ENCODE data around the gene DNAH2.
"Not testable (repeated sequence)": the region's sequence is repeated elsewhere in the genome, so short reads cannot be mapped to it uniquely, and the experiment has no call there.

The DNAH2 gene

DNA sequence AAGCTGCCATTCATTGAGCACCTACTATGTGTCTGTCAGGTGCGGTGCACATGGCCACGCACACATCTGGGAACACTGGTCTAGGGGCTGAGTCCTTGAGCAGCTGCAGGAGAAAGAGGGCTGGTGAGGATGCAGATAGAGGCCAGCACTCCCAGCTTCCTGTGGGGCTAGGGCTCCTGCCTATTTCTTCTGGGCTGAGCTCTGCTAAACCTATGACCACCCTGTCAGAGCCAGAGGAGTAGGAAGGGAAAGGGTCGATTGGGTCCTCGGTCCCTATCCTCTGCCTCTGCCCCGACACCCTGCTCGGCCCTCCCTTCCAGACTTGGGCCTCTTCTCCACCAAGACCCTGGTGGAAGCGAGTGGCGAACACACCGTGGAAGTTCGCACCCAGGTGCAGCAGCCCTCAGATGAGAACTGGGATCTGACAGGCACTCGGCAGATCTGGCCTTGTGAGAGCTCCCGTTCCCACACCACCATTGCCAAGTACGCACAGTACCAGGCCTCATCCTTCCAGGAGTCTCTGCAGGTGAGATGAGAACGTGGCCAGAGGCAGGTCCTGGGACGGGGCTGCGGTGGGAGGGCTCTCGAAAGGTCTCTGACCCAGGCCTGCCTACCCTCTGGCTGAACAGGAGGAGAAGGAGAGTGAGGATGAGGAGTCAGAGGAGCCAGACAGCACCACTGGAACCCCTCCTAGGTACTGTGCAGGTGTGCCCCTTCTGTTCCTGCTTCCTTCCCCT, 133.3 kb downstream of the DNAH2 start:
- no peak for DNase-seq (ENCODE audit: low read depth)

DNA sequence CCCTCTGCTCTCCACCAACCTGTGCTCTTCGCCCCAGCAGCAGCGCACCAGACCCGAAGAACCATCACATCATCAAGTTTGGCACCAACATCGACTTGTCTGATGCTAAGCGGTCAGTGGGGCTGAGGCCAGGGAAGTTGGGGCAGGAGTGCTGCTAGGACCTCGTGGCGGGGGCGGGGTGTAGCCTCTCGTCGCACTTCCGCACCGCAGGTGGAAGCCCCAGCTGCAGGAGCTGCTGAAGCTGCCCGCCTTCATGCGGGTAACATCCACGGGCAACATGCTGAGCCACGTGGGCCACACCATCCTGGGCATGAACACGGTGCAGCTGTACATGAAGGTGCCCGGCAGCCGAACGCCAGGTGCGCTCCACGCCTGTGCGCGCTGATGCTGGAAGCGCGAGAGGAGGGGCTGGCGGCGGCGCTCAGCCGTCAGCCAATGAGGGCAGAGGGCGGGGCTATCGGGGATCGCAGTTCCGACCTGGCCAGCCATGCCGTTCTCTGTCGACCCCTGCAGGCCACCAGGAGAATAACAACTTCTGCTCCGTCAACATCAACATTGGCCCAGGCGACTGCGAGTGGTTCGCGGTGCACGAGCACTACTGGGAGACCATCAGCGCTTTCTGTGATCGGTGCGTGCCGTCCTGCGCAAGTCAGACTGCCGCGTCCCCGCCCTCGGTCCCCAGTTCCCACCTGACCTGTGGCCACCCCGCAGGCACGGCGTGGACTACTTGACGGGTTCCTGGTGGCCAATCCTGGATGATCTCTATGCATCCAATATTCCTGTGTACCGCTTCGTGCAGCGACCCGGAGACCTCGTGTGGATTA, 134.1 kb downstream of the DNAH2 start:
- DNase-seq (ENCODE audit: low read depth) = peak; percentile 91

DNA sequence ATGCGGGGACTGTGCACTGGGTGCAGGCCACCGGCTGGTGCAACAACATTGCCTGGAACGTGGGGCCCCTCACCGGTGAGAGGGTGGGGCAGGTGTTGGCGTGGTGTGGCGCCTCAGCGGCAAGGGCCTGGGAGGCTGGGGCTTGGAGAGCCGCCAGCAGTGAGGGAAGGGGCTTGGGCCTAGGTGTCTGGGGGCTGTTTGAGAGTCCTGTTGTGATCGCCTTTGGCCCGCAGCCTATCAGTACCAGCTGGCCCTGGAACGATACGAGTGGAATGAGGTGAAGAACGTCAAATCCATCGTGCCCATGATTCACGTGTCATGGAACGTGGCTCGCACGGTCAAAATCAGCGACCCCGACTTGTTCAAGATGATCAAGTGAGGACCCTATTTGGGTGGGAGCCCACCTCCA, 134.7 kb downstream of the DNAH2 start:
- DNase-seq (ENCODE audit: low read depth) = no peak

DNA sequence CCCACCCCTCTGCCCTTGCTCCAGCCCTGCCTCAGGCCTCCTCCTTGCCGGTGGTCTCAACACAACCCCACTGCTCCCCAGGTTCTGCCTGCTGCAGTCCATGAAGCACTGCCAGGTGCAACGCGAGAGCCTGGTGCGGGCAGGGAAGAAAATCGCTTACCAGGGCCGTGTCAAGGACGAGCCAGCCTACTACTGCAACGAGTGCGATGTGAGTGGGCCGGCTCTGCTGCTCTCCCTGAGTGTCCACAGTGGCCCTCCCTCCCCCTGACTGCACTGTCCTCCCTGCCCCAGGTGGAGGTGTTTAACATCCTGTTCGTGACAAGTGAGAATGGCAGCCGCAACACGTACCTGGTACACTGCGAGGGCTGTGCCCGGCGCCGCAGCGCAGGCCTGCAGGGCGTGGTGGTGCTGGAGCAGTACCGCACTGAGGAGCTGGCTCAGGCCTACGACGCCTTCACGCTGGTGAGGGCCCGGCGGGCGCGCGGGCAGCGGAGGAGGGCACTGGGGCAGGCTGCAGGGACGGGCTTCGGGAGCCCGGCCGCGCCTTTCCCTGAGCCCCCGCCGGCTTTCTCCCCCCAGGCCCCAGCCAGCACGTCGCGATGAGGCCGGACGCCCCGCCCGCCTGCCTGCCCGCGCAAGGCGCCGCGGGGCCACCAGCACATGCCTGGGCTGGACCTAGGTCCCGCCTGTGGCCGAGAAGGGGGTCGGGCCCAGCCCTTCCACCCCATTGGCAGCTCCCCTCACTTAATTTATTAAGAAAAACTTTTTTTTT, 135.6 kb downstream of the DNAH2 start:
- no peak for DNase-seq (ENCODE audit: low read depth)

DNA sequence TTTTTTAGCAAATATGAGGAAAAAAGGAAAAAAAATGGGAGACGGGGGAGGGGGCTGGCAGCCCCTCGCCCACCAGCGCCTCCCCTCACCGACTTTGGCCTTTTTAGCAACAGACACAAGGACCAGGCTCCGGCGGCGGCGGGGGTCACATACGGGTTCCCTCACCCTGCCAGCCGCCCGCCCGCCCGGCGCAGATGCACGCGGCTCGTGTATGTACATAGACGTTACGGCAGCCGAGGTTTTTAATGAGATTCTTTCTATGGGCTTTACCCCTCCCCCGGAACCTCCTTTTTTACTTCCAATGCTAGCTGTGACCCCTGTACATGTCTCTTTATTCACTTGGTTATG, 136.1 kb downstream of the DNAH2 start:
- DNase-seq (ENCODE audit: low read depth) = no peak

DNA sequence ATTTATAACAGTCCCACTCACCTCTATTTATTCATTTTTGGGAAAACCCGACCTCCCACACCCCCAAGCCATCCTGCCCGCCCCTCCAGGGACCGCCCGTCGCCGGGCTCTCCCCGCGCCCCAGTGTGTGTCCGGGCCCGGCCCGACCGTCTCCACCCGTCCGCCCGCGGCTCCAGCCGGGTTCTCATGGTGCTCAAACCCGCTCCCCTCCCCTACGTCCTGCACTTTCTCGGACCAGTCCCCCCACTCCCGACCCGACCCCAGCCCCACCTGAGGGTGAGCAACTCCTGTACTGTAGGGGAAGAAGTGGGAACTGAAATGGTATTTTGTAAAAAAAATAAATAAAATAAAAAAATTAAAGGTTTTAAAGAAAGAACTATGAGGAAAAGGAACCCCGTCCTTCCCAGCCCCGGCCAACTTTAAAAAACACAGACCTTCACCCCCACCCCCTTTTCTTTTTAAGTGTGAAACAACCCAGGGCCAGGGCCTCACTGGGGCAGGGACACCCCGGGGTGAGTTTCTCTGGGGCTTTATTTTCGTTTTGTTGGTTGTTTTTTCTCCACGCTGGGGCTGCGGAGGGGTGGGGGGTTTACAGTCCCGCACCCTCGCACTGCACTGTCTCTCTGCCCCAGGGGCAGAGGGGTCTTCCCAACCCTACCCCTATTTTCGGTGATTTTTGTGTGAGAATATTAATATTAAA, 136.7 kb downstream of the DNAH2 start:
- no peak for DNase-seq (ENCODE audit: low read depth)

DNA sequence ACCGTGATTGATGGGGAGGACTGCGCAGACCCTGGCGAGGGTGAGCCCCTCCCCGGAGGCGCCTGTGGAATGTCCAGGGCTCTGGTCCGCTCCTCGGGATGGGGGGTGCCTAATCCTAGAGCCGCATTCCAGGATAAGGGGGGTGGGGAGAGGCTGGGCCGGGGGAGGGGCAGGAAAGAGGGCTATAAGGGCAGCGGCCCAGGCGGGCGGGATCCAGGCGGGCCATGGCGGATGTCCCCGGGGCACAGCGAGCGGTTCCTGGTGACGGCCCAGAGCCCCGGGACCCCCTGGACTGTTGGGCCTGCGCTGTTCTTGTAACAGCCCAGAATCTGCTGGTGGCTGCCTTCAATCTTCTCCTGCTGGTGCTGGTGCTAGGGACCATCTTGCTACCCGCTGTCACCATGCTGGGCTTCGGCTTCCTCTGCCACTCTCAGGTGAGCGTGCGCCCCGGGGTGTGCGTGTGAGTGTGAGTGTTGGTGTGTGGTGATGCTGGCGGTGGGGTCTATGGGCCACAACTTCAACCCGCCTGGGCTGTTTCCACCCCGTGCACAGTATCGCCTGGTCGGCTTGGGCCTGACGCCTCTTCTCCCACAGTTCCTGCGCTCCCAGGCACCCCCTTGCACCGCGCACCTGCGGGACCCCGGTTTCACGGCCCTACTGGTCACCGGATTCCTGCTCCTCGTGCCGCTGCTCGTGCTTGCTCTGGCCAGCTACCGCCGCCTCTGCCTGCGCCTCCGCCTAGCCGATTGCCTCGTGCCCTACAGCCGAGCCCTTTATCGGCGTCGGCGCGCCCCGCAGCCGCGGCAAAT, 137.5 kb downstream of the DNAH2 start, which contains the start of gene TMEM88:
TMEM88 (plus strand) TSS at position 216 of the 809 bp plus-strand sequence; CDS start at position 225, 9 bp downstream.
- no peak for DNase-seq (ENCODE audit: low read depth)

DNA sequence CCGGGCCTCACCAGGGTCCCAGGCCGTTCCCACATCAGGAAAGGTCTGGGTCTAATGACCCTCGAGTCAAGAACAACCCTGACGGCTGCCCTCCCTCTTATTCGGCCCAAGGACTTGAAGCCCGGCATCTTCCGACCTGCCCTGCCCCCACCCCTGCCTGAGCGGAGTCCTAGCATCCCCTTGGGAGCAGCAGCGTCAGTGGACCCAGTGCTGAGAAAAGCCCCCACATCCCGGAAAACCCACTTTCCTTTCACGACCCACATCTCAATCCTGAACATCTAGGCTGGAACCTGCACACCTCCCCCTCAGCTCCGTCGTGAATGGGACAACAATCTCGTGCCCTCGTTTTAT, 138.1 kb downstream of the DNAH2 start:
- DNase-seq (ENCODE audit: low read depth) = no peak

DNA sequence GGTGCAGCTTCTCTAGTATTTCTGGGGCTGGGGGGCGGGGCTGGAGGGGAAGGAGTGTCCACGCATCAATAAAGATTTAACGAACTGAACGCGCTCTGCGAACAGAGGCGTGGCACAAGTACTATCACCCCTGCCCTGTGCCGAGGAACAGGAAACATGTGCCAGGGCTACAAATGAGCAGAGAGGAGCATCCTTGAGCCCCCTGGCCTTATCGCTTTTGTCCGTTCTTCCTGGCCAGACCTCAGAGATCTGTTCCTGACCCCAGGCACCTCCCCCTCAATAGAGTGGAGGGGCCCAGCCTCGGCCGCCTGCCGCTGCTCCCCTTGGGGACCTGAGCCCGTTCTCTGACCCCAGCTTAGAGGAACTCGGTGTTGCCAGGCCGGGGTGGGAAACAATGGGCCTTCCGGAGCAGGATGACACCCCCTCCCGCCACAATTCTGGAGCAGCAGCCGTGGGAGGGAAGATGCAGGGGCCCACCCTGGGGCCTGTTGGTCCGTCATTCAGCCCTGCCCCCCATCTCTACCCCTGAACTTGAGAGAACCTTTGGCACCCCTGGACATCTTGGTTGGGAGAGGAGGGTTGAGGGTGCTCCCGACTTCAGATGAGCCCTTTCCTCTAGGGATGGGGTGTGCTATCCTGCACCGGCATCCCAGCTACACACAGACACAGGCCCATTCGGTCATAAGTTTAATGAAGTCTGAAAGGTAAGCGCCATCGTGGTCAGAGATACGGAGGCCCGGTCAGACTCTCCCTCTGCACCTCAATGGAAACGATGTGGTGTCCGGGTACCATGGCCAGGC, 138.7 kb downstream of the DNAH2 start:
- peak; percentile 22 for DNase-seq (ENCODE audit: low read depth)

DNA sequence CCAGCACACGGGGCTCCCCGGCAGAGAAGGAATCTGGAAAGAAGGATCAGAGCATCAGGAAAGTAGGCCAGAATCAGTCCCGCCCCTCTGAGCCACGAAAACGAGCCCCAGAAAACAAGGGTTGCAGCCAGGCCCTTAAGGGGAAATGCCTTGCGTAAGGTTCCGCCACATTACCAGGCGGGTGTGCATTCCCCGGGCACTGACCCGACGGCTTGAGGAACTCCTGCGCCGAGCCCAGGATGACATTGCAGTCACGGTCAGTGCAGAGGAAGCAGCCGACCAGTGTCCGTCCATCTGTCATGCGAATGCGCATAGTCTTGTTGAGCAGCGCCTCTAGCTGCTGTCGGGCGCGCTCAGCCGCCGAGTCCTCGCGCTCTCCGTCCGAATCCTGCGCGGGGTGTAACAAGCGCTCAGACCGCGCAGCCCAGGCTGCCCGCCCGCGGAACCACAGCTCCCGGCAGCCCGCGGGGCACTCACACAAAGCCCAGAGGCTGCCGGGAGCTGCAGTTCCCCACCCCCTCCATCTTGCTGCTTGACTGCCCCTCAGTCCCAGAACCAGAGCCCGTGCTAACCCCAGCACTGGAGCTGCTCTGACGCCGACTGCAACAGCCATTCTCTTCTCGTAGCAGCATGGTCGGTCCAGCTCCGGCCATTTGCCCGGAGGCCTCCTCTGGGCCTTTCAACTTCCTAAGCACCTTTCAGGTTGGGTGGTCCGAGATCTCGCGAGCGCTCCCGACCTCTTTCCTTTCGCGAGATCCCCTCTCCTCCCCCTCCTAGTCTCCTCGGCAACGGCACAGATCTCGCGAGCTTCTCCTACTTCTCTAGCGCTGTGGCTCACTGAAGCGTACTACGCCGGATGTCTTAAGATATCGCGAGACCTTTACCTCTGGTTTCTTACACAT, 139.5 kb downstream of the DNAH2 start, which contains the start of gene NAA38:
NAA38 (minus strand) TSS at position 749 of the 902 bp plus-strand sequence; CDS start at position 653, 96 bp downstream.
- peak; percentile 92 for DNase-seq (ENCODE audit: low read depth)

DNA sequence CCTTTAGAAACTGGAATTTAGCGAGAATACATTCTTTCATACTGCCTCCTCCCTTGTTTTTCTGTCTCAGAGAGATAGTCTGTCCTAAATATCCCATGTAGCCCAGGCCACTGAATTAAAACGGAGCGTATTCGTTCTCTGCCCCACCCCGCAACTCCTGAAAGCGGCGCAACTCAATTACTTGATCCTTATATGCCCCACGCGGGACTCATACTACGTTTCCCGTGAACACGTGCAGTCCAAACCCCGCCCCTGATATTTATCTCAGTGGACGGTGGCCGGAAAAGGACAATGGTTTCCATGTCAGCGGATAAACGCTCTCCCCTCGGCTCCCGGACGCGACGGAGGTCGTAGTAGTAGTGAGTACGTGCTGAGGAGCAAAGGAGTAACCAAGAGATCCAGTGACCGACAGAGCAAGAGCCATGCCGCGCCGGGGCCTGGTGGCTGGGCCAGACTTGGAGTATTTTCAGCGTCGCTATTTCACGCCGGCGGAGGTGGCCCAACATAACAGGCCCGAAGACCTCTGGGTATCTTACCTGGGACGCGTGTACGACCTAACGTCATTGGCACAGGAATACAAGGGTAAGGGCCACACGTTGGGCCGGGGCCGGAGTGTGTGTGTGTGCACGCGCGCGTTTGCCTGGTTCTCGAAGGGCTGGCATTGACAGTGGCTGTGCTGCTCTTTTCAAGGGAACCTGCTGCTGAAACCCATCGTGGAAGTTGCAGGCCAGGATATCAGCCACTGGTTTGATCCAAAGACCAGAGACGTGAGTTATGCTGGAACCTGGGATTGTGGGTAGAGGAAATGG, 140.4 kb downstream of the DNAH2 start, which contains the start of gene CYB5D1:
CYB5D1 (plus strand) TSS at position 291 of the 809 bp plus-strand sequence; CDS start at position 423, 132 bp downstream.
- DNase-seq (ENCODE audit: low read depth) = peak; percentile 86

DNA sequence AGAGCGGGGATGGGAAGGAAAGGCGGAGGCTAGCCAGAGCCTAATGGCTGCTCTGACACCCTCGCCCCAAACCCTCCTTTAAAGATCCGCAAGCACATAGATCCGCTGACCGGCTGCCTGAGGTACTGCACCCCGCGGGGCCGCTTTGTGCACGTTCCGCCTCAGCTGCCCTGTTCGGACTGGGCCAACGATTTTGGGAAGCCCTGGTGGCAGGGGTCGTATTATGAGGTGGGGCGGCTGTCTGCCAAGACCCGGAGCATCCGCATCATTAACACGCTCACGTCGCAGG, 140.9 kb downstream of the DNAH2 start:
- DNase-seq (ENCODE audit: low read depth) = no peak

DNA sequence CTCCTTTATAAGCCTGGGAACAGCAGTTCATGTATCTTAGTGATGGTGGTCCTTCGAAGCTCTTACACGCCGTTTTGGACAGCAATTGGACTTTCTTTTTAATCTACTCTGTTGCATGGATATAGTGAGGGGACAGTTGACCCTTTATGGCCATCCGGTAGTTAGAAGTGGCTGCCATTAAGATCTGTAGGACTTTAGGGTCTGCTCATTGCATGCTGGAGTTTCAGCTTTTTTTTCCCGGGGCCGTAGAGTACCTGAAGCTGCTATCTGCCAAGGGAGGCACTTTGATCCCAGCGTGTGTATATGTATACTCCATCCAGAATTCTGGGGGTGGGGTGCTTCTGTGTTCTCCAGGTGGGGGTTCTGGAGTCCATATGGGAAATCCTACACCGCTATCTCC, 141.5 kb downstream of the DNAH2 start:
- no peak for DNase-seq (ENCODE audit: low read depth)

DNA sequence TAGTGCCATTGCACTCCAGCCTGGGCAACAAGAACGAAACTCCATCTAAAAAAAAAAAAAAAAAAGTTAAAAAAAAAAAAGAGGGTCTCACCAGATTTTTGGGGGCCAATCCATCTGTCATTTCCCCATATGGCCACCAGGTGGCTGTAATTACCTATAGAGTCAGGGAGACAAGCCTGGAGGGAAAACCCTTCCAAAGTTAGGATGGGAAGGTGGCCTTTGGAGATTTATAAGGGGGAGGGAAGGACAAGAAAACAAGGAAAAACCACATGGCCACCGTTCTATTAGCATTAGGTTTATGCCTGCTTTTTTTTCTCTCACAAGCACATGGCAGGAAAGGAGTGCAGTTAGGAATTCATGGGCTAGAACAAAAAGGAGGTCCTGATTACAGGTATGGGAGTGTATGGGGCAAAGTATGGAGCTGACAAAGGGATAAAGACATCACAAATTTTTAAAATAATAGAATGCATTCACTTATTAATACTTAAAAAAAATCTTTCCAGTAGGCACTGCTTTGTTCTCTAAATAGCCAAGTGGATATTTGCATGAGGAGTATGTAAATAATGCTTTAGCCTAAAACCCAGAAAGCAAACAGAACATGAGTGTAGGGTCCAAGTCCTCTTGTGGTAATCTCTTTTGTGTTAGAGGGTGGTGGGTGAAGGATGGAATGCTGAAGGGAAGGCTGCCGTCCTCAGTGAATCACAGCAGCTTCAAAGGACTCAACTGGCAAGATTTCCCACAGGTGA, 145.3 kb downstream of the DNAH2 start:
- DNase-seq (ENCODE audit: low read depth) = peak; percentile 35

DNA sequence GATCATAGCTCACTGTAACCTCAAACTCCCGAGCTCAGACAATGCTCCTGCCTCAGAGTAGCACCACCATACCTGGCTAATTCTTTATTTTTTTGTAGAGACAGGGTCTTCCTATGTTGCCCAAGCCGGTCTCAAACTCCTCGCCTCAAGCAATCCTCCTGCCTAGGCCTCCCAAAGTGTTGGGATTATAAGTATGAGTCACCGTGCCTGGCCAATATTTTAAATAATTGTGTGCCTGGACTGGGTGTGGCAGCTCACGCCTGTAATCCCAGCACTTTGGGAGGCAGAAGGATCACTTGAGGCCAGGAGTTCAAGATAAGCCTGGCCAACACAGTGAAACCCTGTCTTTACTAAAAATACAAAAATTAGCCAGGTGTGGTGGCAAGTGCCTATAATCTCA, 146.8 kb downstream of the DNAH2 start:
- not testable (repeated sequence) for DNase-seq (ENCODE audit: low read depth)

DNA sequence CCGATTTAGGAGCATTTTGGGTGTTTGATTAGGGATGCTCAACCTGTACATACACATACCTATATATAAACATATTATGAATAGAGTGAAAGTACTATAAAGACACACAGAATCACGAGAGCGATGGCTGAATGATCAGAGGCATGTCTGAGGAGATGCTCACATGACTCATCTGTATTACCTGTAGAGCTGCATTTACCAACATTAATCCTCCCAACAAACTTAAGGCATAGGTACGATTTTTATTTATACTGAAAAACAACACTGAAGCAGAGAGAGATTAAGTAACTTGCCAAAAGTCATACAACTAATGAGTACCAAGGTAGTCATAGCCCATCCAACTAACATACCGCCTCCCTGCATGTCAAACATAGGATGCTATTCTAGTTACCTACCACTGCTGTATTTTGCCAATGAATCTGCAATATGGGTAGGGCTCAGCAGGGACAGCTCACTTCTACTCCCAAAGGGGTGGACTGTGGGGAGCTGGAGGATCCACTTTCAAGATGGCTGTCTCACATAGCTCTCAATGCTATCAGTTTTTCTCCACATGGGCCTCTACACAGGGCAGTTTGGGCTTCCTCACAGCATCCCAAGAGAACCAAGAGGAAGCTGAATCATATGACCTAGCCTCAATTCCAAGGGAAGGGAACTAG, 147.6 kb downstream of the DNAH2 start:
- no peak for DNase-seq (ENCODE audit: low read depth)

DNA sequence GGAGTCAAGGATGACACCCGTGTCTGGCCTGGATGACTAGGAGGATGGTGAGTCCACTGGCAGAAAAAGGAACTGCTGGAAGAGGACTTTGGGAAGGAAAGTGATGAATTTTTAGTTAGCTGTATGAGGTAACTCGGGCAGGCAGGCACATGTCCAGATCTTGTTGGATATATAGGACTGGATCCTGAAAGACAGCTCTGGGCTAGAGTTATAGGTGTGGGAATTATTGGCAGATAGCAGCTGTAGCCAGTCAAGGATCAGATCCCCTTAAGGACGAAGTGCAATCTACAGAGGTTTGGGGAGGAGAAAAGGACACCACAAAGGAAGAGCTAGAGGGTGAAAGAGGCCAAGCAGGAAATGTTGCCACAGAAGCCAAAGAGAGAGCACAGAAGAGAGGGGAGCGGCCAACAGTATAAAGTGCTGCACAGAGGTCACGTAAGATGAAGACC, 150.4 kb downstream of the DNAH2 start:
- DNase-seq (ENCODE audit: low read depth) = no peak
